ENCODE measurements around the gene NFYC.
"Not testable (repeated sequence)": the region's sequence is repeated elsewhere in the genome, so short reads cannot be mapped to it uniquely, and the experiment has no call there.

Gene NFYC

DNA sequence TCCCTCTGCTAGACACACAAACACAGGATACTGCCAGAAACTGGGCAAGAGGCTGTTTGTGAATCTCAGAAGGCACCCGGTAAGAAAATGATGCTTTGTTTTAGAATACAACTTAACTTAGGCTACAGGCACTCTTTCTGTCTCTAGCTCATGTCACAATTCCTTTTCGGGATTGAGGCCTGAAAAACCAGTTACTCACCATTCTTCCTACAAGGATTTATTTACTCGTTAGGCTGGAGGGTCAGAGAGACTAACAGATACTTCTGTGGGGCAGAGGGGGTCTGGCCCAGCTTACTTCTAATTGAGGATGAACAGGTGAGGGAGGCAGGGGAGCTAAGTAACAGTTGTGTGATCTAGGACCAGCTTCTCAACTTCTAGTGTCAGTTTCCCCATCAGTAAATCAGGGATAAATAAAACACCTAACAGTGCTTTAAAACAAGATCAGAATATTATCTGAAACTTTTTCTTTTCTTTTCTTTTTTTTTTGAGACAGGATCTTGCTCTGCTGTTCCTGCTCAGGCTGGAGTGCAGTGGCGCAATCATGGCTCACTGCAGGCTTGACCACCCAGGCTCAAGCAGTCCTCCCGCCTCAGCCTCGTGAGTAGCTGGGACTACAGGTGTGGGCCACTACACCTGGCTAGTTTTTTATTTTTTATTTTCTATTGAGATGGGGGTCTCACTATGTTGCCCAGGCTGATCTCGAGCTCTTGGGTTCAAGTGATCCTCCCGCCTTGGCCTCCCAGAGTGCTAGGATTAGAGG lies 31.9 kb downstream of the NFYC start:
- H3K4me3 ChIP-seq (ENCODE audit: low read length), result no peak overlapping the region
- H3K9ac ChIP-seq (ENCODE audit: low read depth, low read length), result no peak overlapping the region
- H3K36me3 ChIP-seq (ENCODE audit: insufficient read depth, low read length), result no peaks in the 10 kb centered on the region
- H3K27me3 ChIP-seq (ENCODE audit: control insufficient read depth, insufficient read depth, low read length), result no peaks in the 10 kb centered on the region
- H3K9me3 ChIP-seq (replicated peaks; ENCODE audit: low read length), result no peaks in the 10 kb centered on the region
- H3K4me2 ChIP-seq (ENCODE audit: low read length), result no peak overlapping the region
- no peaks in the 10 kb centered on the region for H3K4me1 ChIP-seq (ENCODE audit: control insufficient read depth, insufficient read depth, low read length)

DNA sequence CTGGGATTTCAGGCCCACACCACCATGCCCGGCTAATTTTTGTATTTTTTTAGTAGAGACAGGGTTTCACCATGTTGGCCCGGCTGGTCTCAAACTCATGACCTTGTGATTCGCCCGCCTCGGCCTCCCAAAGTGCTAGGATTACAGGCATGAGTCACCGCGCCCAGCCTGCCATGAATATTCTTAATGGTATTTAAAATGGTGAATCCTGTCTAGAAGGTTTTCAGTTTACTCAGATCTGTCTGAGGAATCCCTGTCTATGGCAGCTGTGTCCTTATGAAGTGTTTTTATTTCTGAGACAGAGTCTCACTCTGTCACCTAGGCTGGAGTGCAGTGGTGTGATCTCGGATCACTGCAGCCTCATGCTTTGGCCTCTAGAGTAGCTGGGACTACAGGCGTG lies 36.2 kb downstream of the NFYC start:
- not testable (repeated sequence) for H3K4me3 ChIP-seq (ENCODE audit: low read length); H3K9me3 ChIP-seq (replicated peaks; ENCODE audit: low read length); H3K4me1 ChIP-seq (ENCODE audit: control insufficient read depth, insufficient read depth, low read length); H3K4me2 ChIP-seq (ENCODE audit: low read length); H3K27me3 ChIP-seq (ENCODE audit: control insufficient read depth, insufficient read depth, low read length); H3K36me3 ChIP-seq (ENCODE audit: insufficient read depth, low read length); H3K9ac ChIP-seq (ENCODE audit: low read depth, low read length)

DNA sequence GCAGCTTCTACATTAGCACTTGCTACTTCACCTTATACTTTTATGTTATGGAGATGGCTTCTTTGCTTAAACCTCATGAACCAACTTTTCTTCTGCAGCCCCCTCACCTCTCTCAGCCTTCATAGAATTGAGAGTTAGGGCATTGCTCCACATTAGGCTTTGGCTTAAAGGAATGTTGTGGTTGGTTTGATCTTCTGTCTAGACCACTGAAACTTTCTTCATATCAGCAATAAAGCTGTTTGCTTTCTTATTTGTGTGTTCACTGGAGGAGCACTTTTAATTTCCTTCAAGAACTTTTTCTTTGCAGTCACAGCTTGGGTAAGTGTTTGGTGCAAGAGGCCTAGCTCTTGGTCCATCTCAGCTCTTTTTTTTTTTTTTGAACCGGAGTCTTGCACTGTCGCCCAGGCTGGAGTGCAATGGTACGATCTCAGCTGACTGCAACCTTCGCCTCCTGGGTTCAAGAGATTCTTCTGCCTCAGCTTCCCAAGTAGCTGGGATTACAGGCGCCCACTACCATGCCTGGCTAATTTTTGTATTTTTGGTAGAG lies 37.9 kb downstream of the NFYC start:
- H3K4me2 ChIP-seq (ENCODE audit: low read length); H3K4me1 ChIP-seq (ENCODE audit: control insufficient read depth, insufficient read depth, low read length); H3K4me3 ChIP-seq (ENCODE audit: low read length); H3K9ac ChIP-seq (ENCODE audit: low read depth, low read length); H3K27me3 ChIP-seq (ENCODE audit: control insufficient read depth, insufficient read depth, low read length); H3K9me3 ChIP-seq (replicated peaks; ENCODE audit: low read length); H3K36me3 ChIP-seq (ENCODE audit: insufficient read depth, low read length): not testable (repeated sequence)

DNA sequence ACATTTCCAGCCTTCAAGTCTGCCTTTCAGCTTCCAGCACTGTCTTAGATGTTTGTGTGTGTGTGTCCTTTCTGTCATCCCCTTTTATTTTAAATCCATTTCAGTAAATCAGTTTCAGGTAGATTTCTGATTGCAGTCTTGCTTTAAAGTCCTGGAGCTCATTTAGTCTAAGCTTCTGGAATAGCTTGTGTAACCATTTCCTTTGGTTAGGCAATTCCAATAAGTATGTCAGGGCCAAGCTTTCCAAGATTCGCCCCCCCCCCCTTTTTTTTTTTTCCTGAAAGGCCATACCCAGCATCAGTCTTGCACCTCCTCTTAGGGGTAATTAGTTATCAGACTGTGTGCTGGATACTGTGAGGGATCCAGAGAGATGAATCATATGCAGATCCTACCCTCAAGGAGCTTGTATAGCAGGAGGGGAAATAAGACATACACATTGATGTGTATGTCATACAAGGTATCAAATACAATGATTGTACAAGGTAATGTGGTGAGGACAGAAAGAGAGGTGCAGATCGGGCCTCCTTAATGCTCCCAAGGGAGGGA lies 41.3 kb downstream of the NFYC start:
- Histone ChIP-seq H3K4me2 (ENCODE audit: low read length) (no peak overlapping the region), H3K4me1 (ENCODE audit: control insufficient read depth, insufficient read depth, low read length) (peaks cover 3% of the 10 kb centered on the region), H3K4me3 (ENCODE audit: low read length) (no peak overlapping the region), H3K9me3 (replicated peaks; ENCODE audit: low read length) (no peaks in the 10 kb centered on the region), H3K36me3 (ENCODE audit: insufficient read depth, low read length) (no peaks in the 10 kb centered on the region), H3K9ac (ENCODE audit: low read depth, low read length) (no peak overlapping the region), H3K27me3 (ENCODE audit: control insufficient read depth, insufficient read depth, low read length) (no peaks in the 10 kb centered on the region)

DNA sequence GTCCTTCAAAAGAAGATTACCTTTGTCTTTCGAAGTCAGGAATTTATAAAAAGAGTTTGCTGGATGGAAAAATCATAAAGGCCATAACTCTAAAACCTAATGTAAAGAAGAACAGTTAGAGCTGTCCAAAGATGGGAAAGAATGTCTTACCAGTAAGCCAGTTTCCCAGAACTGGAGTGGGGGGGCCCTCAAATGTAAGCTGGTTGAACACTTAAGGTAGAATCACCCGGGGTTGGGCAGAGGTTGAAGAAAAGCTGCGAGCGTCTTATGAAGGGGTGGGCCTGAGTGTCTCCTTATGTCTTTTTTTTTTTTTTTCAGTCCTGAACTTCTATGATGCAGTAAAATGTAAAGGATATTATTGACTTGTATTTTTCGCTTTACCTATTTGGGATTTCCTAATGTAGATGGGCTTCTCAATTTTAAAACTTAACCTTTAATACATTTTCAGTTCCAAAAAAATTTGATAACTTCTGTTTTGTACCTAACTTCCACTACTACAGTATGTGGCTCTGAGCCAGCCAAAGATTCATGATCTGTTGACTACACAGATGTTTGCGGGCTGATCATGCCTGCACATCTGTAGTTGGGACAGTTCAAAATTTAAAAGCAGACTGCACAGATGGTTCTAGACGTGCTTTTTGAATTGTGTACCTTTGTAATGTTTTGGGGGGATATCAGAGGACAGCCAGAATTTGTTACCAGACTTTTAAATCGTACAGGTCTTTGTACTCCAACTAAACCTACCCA lies 43.6 kb downstream of the NFYC start:
- Histone ChIP-seq H3K4me1 (ENCODE audit: control insufficient read depth, insufficient read depth, low read length) (peaks cover 11% of the 10 kb centered on the region), H3K36me3 (ENCODE audit: insufficient read depth, low read length) (peaks cover 12% of the 10 kb centered on the region), H3K4me3 (ENCODE audit: low read length) (no peak overlapping the region), H3K9me3 (replicated peaks; ENCODE audit: low read length) (no peaks in the 10 kb centered on the region), H3K4me2 (ENCODE audit: low read length) (no peak overlapping the region), H3K9ac (ENCODE audit: low read depth, low read length) (no peak overlapping the region), H3K27me3 (ENCODE audit: control insufficient read depth, insufficient read depth, low read length) (no peaks in the 10 kb centered on the region)

DNA sequence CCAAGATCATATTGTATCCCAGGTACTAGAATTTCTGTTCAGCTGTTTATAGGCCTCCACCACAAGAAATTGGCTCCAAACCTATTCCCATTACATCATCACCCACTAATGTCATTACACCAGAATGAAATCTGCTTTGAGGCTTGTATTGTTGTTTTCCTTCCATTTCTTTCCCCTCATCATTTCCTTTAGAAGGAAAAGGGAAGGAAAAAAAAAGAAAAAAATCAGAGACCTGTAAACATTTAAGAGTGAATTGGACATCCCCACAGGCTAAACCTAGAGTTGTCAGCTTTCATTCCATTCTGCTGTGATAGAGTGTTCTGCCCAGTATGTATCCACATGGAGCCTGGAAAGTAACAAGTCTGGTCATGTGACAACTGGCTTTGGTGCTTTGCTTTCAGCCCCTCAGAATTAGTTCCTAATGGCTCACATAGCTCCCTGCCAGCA lies 44.6 kb downstream of the NFYC start:
- Histone ChIP-seq H3K9me3 (replicated peaks; ENCODE audit: low read length) (no peaks in the 10 kb centered on the region), H3K36me3 (ENCODE audit: insufficient read depth, low read length) (peaks cover 12% of the 10 kb centered on the region), H3K9ac (ENCODE audit: low read depth, low read length) (no peak overlapping the region), H3K4me3 (ENCODE audit: low read length) (no peak overlapping the region), H3K4me2 (ENCODE audit: low read length) (no peak overlapping the region), H3K27me3 (ENCODE audit: control insufficient read depth, insufficient read depth, low read length) (no peaks in the 10 kb centered on the region), H3K4me1 (ENCODE audit: control insufficient read depth, insufficient read depth, low read length) (peaks cover 11% of the 10 kb centered on the region)

DNA sequence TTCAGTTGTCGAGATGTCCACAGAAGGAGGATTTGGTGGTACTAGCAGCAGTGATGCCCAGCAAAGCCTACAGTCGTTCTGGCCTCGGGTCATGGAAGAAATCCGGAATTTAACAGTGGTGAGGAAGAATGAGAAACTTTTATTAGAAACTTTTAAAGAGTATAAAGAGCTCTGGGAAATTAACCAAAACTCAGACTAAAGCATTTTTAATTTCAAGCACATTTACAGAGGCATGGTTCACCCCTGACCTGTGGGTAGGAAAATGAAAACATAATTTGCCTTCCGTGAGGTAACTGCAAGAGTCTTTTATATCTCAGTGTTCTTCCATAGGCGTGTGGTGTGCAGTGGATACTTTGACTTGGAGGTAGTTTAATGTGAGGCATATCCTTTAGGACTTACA lies 47.3 kb downstream of the NFYC start:
- Histone ChIP-seq H3K4me2 (ENCODE audit: low read length) (no peak overlapping the region), H3K4me1 (ENCODE audit: control insufficient read depth, insufficient read depth, low read length) (peaks cover 11% of the 10 kb centered on the region), H3K27me3 (ENCODE audit: control insufficient read depth, insufficient read depth, low read length) (no peaks in the 10 kb centered on the region), H3K9me3 (replicated peaks; ENCODE audit: low read length) (no peaks in the 10 kb centered on the region), H3K9ac (ENCODE audit: low read depth, low read length) (no peak overlapping the region), H3K36me3 (ENCODE audit: insufficient read depth, low read length) (peaks cover 12% of the 10 kb centered on the region), H3K4me3 (ENCODE audit: low read length) (no peak overlapping the region)

DNA sequence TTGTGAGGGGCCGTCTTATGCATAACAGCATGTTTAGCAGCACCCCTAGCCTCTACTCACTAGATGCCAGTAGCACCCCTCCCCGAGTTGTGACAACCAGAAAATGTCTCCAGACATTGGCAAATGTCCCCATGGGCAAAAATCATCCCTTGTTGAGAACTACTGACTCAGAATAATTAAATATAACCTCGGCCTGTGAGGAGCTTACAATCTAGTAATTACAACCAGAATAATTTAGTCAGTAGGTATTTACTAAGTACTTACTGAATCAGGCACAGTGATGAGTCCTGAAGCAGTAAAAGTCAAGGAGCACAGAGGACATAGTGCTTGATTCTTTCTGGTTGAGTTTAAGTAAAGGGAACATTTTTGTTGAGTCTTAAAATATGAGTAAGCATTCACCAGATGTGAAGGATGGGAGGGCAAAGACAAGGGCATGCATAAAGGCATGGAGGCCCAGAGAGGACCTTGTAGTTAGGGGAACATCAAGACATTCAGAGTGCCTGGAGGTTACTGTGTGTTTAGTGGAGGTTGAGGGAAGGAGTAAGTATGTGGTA lies 48.0 kb downstream of the NFYC start:
- no peak overlapping the region for H3K4me2 ChIP-seq (ENCODE audit: low read length)
- peaks cover 12% of the 10 kb centered on the region for H3K36me3 ChIP-seq (ENCODE audit: insufficient read depth, low read length)
- no peaks in the 10 kb centered on the region for H3K9me3 ChIP-seq (replicated peaks; ENCODE audit: low read length)

DNA sequence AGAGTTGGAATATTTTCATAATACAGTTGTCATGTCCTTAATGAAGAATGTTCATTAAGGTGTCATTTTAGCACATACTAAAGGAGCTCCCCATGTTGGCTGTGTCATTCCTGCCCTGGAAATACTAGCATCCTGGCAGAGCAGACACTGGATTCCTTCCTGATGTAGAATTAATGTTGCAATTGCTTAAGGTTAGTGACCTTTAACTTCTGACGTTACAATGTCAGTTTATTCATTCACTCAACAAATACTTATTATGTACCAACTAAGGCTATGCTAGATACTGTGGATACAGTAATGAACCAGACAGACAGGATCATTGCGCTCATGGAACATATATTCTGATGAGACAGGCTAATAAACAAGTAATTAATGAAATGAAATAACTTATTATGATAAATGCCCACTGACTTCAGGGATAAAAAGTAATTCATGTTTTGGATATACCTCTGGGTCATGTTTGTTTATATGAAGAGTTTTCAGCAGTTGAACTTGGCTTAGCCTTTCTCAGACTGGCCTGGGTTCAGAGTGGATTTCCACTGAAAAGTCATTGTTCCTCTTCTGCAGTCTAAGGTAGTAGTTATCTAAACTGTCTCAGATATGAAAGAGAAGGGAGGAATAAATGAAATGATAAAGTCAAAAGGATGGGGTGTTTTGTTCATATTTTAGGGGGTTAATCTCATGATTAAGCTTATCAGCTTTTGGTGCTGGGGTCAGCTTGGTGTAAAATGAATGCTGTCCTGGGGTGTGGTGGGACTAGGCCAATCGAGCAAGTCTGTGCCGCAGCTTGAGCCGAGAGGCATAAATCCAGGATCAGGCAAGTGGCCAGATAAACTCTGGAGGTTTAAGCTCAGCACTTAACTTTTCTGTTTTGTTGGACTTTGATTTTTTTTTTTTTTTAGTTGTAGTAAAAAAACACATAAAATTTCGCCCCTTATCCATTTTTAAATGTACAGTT lies 48.8 kb downstream of the NFYC start:
- Histone ChIP-seq H3K9me3 (replicated peaks; ENCODE audit: low read length) (no peaks in the 10 kb centered on the region), H3K9ac (ENCODE audit: low read depth, low read length) (no peak overlapping the region), H3K4me2 (ENCODE audit: low read length) (no peak overlapping the region), H3K27me3 (ENCODE audit: control insufficient read depth, insufficient read depth, low read length) (no peaks in the 10 kb centered on the region), H3K36me3 (ENCODE audit: insufficient read depth, low read length) (peaks cover 12% of the 10 kb centered on the region), H3K4me1 (ENCODE audit: control insufficient read depth, insufficient read depth, low read length) (peaks cover 11% of the 10 kb centered on the region), H3K4me3 (ENCODE audit: low read length) (no peak overlapping the region)

More for the DNA sequence above, 48.0 kb downstream of the NFYC start:
- Histone ChIP-seq H3K9ac (ENCODE audit: low read depth, low read length) (no peak overlapping the region), H3K27me3 (ENCODE audit: control insufficient read depth, insufficient read depth, low read length) (no peaks in the 10 kb centered on the region), H3K4me3 (ENCODE audit: low read length) (no peak overlapping the region), H3K4me1 (ENCODE audit: control insufficient read depth, insufficient read depth, low read length) (peaks cover 11% of the 10 kb centered on the region)

DNA sequence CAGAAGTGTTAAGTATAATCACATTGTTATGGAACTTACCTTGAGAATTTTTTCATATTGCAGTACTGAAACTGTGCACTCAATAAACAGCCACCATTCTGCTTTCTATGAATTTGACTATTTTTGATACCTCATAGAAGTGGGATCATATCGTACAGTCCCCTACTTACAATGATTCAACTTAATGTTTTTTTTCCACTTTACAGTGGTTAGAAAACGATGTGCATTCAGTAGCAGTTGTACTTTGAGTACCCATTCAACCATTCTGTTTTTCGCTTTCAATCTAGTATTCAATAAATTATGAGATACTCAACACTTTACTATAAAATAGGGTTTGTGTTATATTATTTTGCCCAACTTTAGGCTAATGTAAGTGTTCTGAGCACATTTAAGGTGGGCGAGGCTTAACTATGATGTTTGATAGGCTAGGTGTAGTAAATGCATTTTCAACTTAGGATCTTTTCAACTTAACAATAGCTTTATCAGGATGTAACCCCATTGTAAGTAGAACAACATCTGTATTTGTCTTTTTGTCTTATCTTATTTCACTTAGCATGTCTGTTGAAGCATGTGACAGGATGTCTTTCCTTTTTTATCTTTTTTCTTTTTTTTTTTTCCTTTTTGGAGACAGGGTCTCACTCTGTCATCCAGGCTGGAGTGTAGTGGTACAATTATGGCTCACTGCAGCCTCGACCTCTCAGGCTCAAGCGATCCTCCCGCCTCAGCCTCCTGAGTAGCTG lies 49.7 kb downstream of the NFYC start:
- peaks cover 12% of the 10 kb centered on the region for H3K4me1 ChIP-seq (ENCODE audit: control insufficient read depth, insufficient read depth, low read length)
- no peaks in the 10 kb centered on the region for H3K9me3 ChIP-seq (replicated peaks; ENCODE audit: low read length)
- H3K4me3 ChIP-seq (ENCODE audit: low read length), result no peak overlapping the region
- no peaks in the 10 kb centered on the region for H3K27me3 ChIP-seq (ENCODE audit: control insufficient read depth, insufficient read depth, low read length)
- H3K4me2 ChIP-seq (ENCODE audit: low read length), result no peak overlapping the region
- peaks cover 12% of the 10 kb centered on the region for H3K36me3 ChIP-seq (ENCODE audit: insufficient read depth, low read length)
- H3K9ac ChIP-seq (ENCODE audit: low read depth, low read length), result no peak overlapping the region
